ENCODE data around the gene SLC26A2.
A peak's percentile ranks its signal among the peaks of the same experiment; 100 is the strongest.
"Not testable (repeated sequence)": the region's sequence is repeated elsewhere in the genome, so short reads cannot be mapped to it uniquely, and the experiment has no call there.

SLC26A2 gene

GRCh38 chr5:149937610-149938009 is 22.9 kb upstream of the SLC26A2 start:
- DNase-seq (ENCODE audit: low read depth), result no peak

- DNase-seq (ENCODE audit: low read depth), result peak; percentile 83
Measured at GRCh38 chr5:149938279-149938678, 22.3 kb upstream of the SLC26A2 start.

GRCh38 chr5:149938791-149939358 is 21.7 kb upstream of the SLC26A2 start:
- peak; percentile 89 for DNase-seq (ENCODE audit: low read depth)

- peak; percentile 39 for DNase-seq (ENCODE audit: low read depth)
Measured at GRCh38 chr5:149939546-149939945, 21.0 kb upstream of the SLC26A2 start.

GRCh38 chr5:149940077-149940574 is 20.4 kb upstream of the SLC26A2 start:
- peak; percentile 62 for DNase-seq (ENCODE audit: low read depth)

GRCh38 chr5:149940941-149941644 is 19.5 kb upstream of the SLC26A2 start:
- no peak for DNase-seq (ENCODE audit: low read depth)

GRCh38 chr5:149941795-149942194 is 18.8 kb upstream of the SLC26A2 start:
- DNase-seq (ENCODE audit: low read depth), result no peak

GRCh38 chr5:149942199-149942598 is 18.4 kb upstream of the SLC26A2 start:
- DNase-seq (ENCODE audit: low read depth), result no peak

- not testable (repeated sequence) for DNase-seq (ENCODE audit: low read depth)
Measured at GRCh38 chr5:149942741-149943169, 17.8 kb upstream of the SLC26A2 start.

- DNase-seq (ENCODE audit: low read depth), result not testable (repeated sequence)
Measured at GRCh38 chr5:149943177-149943949, 17.2 kb upstream of the SLC26A2 start.

GRCh38 chr5:149944666-149945065 is 15.9 kb upstream of the SLC26A2 start, which contains the start of gene PDE6A:
Gene PDE6A, minus strand, starts transcription at chr5:149944793. Its CDS starts 120 bp downstream, at chr5:149944673.
- DNase-seq (ENCODE audit: low read depth), result peak; percentile 36

GRCh38 chr5:149946118-149946517 is 14.4 kb upstream of the SLC26A2 start:
- no peak for DNase-seq (ENCODE audit: low read depth)

- no peak for DNase-seq (ENCODE audit: low read depth)
Measured at GRCh38 chr5:149948993-149949392, 11.6 kb upstream of the SLC26A2 start.

- DNase-seq (ENCODE audit: low read depth), result no peak
Measured at GRCh38 chr5:149951138-149951749, 9.3 kb upstream of the SLC26A2 start.

- DNase-seq (ENCODE audit: low read depth), result no peak
Measured at GRCh38 chr5:149953436-149954121, 7.0 kb upstream of the SLC26A2 start.

- DNase-seq (ENCODE audit: low read depth), result no peak
Measured at GRCh38 chr5:149954798-149955197, 5.8 kb upstream of the SLC26A2 start.

GRCh38 chr5:149956685-149957084 is 3.9 kb upstream of the SLC26A2 start:
- DNase-seq (ENCODE audit: low read depth), result no peak

- no peak for DNase-seq (ENCODE audit: low read depth)
Measured at GRCh38 chr5:149957855-149958254, 2.7 kb upstream of the SLC26A2 start.

GRCh38 chr5:149959406-149960236 is 937 bp upstream of the SLC26A2 start:
- DNase-seq (ENCODE audit: low read depth), result peak; percentile 90

- no peak for DNase-seq (ENCODE audit: low read depth)
Measured at GRCh38 chr5:149961186-149961685, 678 bp downstream of the SLC26A2 start.

Measured in iris pigment epithelial cell (primary cell).